ENCODE measurements around the gene SPRYD7. TPM values are rescaled to one million over a fixed set of nuclear protein-coding genes. Genes with fewer than 3 reads are reported as not detected.
A peak's percentile ranks its signal among the peaks of the same experiment; 100 is the strongest.

The SPRYD7 gene, protein sequence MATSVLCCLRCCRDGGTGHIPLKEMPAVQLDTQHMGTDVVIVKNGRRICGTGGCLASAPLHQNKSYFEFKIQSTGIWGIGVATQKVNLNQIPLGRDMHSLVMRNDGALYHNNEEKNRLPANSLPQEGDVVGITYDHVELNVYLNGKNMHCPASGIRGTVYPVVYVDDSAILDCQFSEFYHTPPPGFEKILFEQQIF
- total RNA-seq (ENCODE audit: unreplicated experiment), result 4.6 TPM
- long read RNA-seq, transcript SPRYD7-201 (5 exons, 3,053 nt), result major isoform, 6 of 7 reads
- long read RNA-seq, partial matches to known transcripts, result 0 of 7 reads
- long read RNA-seq, other reads (novel, unspliced or antisense), result 1 of 7 reads

DNA sequence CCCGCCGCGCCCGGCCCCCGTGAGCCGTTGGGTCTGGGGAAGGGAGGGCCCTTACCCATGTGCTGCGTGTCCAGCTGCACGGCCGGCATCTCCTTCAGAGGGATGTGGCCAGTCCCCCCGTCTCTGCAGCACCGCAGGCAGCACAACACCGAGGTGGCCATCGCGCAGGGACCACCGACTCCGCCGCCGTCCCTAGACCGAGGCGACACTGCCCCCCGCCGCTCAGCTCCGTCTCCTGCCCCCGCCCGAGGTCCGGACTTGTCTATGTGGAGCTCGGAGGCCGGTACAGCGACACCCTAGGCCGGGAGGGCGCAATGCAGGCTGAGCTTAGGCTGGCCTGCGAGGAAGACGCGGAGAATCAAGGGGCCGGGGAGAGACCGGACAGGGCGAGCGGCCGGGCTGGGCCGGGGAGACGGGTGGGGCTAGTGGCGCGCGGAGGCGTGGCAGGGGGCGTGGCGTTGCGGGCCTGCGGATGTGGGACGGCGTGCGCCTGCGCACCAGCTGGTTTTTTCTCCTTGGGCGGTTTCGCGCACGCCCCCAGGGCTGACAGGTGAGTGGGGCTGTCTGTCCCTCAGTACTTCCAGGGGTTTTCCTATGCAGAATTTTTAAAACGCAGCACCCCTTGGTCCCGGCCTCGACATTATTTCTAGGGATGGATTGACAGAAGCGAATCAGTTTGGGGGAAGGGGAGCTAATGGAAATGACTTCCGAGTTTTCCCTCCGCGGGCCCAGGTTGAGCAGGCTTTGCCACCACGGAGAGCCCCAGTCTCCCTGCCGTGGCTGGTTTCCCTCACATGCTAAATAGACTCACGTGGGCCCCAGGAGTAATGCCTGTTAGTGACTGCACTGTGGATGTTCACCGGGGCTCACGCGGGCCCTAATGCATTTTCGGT, at the start of gene SPRYD7:
SPRYD7 (minus strand) TSS at position 266 of the 893 bp plus-strand sequence; CDS start at position 161, 105 bp downstream.
- TF ChIP-seq, protein P1, sequence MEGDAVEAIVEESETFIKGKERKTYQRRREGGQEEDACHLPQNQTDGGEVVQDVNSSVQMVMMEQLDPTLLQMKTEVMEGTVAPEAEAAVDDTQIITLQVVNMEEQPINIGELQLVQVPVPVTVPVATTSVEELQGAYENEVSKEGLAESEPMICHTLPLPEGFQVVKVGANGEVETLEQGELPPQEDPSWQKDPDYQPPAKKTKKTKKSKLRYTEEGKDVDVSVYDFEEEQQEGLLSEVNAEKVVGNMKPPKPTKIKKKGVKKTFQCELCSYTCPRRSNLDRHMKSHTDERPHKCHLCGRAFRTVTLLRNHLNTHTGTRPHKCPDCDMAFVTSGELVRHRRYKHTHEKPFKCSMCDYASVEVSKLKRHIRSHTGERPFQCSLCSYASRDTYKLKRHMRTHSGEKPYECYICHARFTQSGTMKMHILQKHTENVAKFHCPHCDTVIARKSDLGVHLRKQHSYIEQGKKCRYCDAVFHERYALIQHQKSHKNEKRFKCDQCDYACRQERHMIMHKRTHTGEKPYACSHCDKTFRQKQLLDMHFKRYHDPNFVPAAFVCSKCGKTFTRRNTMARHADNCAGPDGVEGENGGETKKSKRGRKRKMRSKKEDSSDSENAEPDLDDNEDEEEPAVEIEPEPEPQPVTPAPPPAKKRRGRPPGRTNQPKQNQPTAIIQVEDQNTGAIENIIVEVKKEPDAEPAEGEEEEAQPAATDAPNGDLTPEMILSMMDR (IDR thresholded peaks at IDR 0.05; ENCODE audit: unreplicated experiment), result peak; percentile 79
- peaks cover 7% of the 10 kb centered on the region for H3K4me1 Mint-ChIP-seq (ENCODE audit: unreplicated experiment)

DNA sequence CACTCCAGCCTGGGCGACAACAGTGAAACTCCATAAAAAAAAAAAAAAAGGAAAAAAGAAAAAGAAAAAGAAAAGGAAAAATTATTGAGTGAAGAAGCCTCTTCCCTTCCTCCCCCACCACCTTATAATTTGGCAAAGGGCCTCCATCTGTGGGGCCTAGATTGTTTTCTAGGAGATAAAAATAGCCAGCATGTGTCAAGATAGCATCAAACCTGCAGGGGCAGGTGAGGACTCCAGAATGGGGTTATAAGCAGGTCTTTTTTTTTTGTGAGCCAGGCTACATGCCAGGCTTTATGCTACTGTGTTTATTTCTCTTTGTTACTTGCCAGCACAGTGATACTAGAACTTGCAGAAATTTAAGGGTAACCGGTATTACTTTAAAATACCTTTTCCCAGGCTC, 49.0 kb upstream of the SPRYD7 start:
- DNase-seq (ENCODE audit: low spot score), result no peak
- Mint-ChIP-seq H3K27ac (ENCODE audit: unreplicated experiment) (no peak overlapping the region), H3K4me1 (ENCODE audit: unreplicated experiment) (no peaks in the 10 kb centered on the region), H3K27me3 (ENCODE audit: unreplicated experiment) (no peaks in the 10 kb centered on the region), H3K9me3 (ENCODE audit: unreplicated experiment) (no peaks in the 10 kb centered on the region), H3K36me3 (ENCODE audit: low read depth, unreplicated experiment) (no peaks in the 10 kb centered on the region), H3K4me3 (ENCODE audit: unreplicated experiment) (no peak overlapping the region)
- TF ChIP-seq, protein P1 (IDR thresholded peaks at IDR 0.05; ENCODE audit: unreplicated experiment), result no peak

More for the DNA sequence above, at the start of gene SPRYD7:
- Mint-ChIP-seq H3K36me3 (ENCODE audit: low read depth, unreplicated experiment) (no peaks in the 10 kb centered on the region), H3K4me3 (ENCODE audit: unreplicated experiment) (peak within 1 kb of the TSS; percentile 94), H3K27me3 (ENCODE audit: unreplicated experiment) (no peaks in the 10 kb centered on the region), H3K27ac (ENCODE audit: unreplicated experiment) (peak within 1 kb of the TSS; percentile 76), H3K9me3 (ENCODE audit: unreplicated experiment) (no peaks in the 10 kb centered on the region)
- DNase-seq (ENCODE audit: low spot score), result peak; percentile 99

GRCh38 chr13:49980266-49980665, 44.1 kb upstream of the SPRYD7 start:
- no peak for DNase-seq (ENCODE audit: low spot score)

DNA sequence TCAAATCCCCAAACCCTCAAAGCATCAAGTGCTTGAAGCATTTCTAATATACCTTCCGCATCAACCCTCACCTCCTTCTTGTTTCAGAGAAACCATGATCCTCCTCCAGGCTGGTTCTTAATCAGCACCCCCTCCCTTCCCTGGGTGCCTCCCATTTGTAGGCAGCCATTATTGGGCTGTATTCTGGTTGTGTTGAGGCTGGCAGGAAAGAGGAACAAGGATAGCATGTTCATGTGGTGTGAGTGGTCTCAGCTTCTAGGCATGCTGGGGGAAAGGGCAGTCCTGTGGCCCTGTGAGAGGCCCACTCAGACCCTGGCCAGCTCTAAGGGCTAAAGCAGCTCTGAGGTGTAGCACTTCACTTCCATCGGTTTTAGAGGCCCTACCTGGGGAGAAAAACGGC, 41.9 kb upstream of the SPRYD7 start:
- no peak overlapping the region for H3K27ac Mint-ChIP-seq (ENCODE audit: unreplicated experiment)
- TF ChIP-seq, protein P1 (IDR thresholded peaks at IDR 0.05; ENCODE audit: unreplicated experiment), result no peak
- H3K9me3 Mint-ChIP-seq (ENCODE audit: unreplicated experiment), result no peaks in the 10 kb centered on the region

More at GRCh38 chr13:49980266-49980665, 44.1 kb upstream of the SPRYD7 start:
- no peaks in the 10 kb centered on the region for H3K9me3 Mint-ChIP-seq (ENCODE audit: unreplicated experiment)
- no peak overlapping the region for H3K4me3 Mint-ChIP-seq (ENCODE audit: unreplicated experiment)
- TF ChIP-seq, protein P1 (IDR thresholded peaks at IDR 0.05; ENCODE audit: unreplicated experiment), result no peak
- H3K27me3 Mint-ChIP-seq (ENCODE audit: unreplicated experiment), result no peaks in the 10 kb centered on the region
- H3K36me3 Mint-ChIP-seq (ENCODE audit: low read depth, unreplicated experiment), result no peaks in the 10 kb centered on the region
- H3K4me1 Mint-ChIP-seq (ENCODE audit: unreplicated experiment), result no peaks in the 10 kb centered on the region
- no peak overlapping the region for H3K27ac Mint-ChIP-seq (ENCODE audit: unreplicated experiment)

More for the DNA sequence above, 41.9 kb upstream of the SPRYD7 start:
- Mint-ChIP-seq H3K27me3 (ENCODE audit: unreplicated experiment) (no peaks in the 10 kb centered on the region), H3K4me3 (ENCODE audit: unreplicated experiment) (no peak overlapping the region), H3K36me3 (ENCODE audit: low read depth, unreplicated experiment) (no peaks in the 10 kb centered on the region), H3K4me1 (ENCODE audit: unreplicated experiment) (no peaks in the 10 kb centered on the region)
- DNase-seq (ENCODE audit: low spot score), result no peak

Measured in endothelial cell (in vitro differentiated cells).